OCI-LY7 (cell line): ENCODE results near the gene MAN1C1.

Experiments
- CTCF ChIP-seq: fragments of 200-600 bp; sonication (generic); conservative IDR thresholded peaks from 2 replicates; pipeline ENCODE4 v1.5.1; 2014; ENCODE audit warnings: mild to moderate bottlenecking, antibody characterized with exemption, low read length, moderate library complexity, mixed read lengths
- EZH2phosphoT487 ChIP-seq: fragments of 200-600 bp; sonication (generic); IDR thresholded peaks from 2 replicates; pipeline ENCODE4 v1.6.1; 2018; ENCODE audit warnings: low read depth, borderline replicate concordance, mild to moderate bottlenecking, mixed run types, antibody characterized with exemption, low read length, moderate library complexity, mixed read lengths

GRCh38 chr1:25572708-25573590 lies 43.6 kb upstream of the MAN1C1 start:
- no peak for TF ChIP-seq EZH2phosphoT487
- peak; percentile 76 for TF ChIP-seq CTCF
